H9 (cell line): ENCODE measurements around the gene KCTD1. TPM values are rescaled to one million over a fixed set of nuclear protein-coding genes. Genes with fewer than 3 reads are reported as not detected.

ENCODE experiments used
- DNase-seq: peaks from one replicate; pipeline ENCODE4 v3.0.0-alpha.2; 2017
- H2AFZ ChIP-seq: one replicate; pipeline ENCODE4 v1.6.1; 2013; ENCODE audit warnings: mild to moderate bottlenecking, low read length, control low read depth, moderate library complexity
- H2AK5ac ChIP-seq: 2 replicates; pipeline ENCODE4 v1.6.1; 2013; ENCODE audit warnings: low read length, control low read depth, mixed read lengths; ENCODE audit not compliant: insufficient read length
- H2BK120ac ChIP-seq: one replicate; pipeline ENCODE4 v1.6.1; 2013; ENCODE audit warnings: low read depth, mild to moderate bottlenecking, low read length, control low read depth, inconsistent platforms; ENCODE audit not compliant: poor library complexity, severe bottlenecking
- H2BK12ac ChIP-seq: 2 replicates; pipeline ENCODE4 v1.6.1; 2013; ENCODE audit warnings: low read length, control low read depth, mixed read lengths, low read depth; ENCODE audit not compliant: insufficient read length
- H2BK15ac ChIP-seq: 2 replicates; pipeline ENCODE4 v1.6.1; 2013; ENCODE audit warnings: low read depth, low read length, control low read depth
- H2BK20ac ChIP-seq: one replicate; pipeline ENCODE4 v1.6.1; 2013; ENCODE audit warnings: low read depth, mild to moderate bottlenecking, low read length, control low read depth, inconsistent platforms; ENCODE audit not compliant: poor library complexity, severe bottlenecking
- H2BK5ac ChIP-seq: 2 replicates; pipeline ENCODE4 v1.6.1; 2013; ENCODE audit warnings: low read length, control low read depth, mixed read lengths; ENCODE audit not compliant: insufficient read length
- H3K14ac ChIP-seq: 2 replicates; pipeline ENCODE4 v1.6.1; 2013; ENCODE audit warnings: low read length, control low read depth; ENCODE audit not compliant: insufficient read depth
- H3K18ac ChIP-seq: 2 replicates; pipeline ENCODE4 v1.6.1; 2013; ENCODE audit warnings: low read depth, mild to moderate bottlenecking, mixed read lengths, low read length, control low read depth; ENCODE audit not compliant: insufficient read length
- H3K23ac ChIP-seq: 2 replicates; pipeline ENCODE4 v1.6.1; 2013; ENCODE audit warnings: low read length, control low read depth, mixed read lengths, low read depth; ENCODE audit not compliant: insufficient read length
- H3K23me2 ChIP-seq: 2 replicates; pipeline ENCODE4 v1.6.1; 2013; ENCODE audit warnings: low read depth, mild to moderate bottlenecking, mixed read lengths, low read length, control low read depth; ENCODE audit not compliant: insufficient read length, poor library complexity, severe bottlenecking
- H3K27ac ChIP-seq: 2 replicates; pipeline ENCODE4 v1.5.1; 2013; ENCODE audit warnings: low read length, control low read depth, mixed read lengths, low read depth; ENCODE audit not compliant: insufficient read length
- H3K27me3 ChIP-seq: 2 replicates; pipeline ENCODE4 v1.6.1; 2013; ENCODE audit warnings: low read length, control low read depth, inconsistent platforms; ENCODE audit not compliant: insufficient read depth
- H3K4ac ChIP-seq: 2 replicates; pipeline ENCODE4 v1.6.1; 2013; ENCODE audit warnings: low read depth, mild to moderate bottlenecking, control low read depth, inconsistent platforms, low read length, moderate library complexity
- H3K4me1 ChIP-seq: 2 replicates; pipeline ENCODE4 v1.6.1; 2013; ENCODE audit warnings: low read length, control low read depth, inconsistent platforms; ENCODE audit not compliant: insufficient read depth
- H3K4me2 ChIP-seq: 2 replicates; pipeline ENCODE4 v1.6.1; 2013; ENCODE audit warnings: low read length, control low read depth, mixed read lengths; ENCODE audit not compliant: insufficient read length, insufficient read depth
- H3K56ac ChIP-seq: 2 replicates; pipeline ENCODE4 v1.6.1; 2013; ENCODE audit warnings: low read depth, mild to moderate bottlenecking, mixed read lengths, low read length, control low read depth; ENCODE audit not compliant: insufficient read length
- H3K79me1 ChIP-seq: 2 replicates; pipeline ENCODE4 v1.6.1; 2013; ENCODE audit warnings: low read depth, mild to moderate bottlenecking, moderate library complexity, low read length, control low read depth, inconsistent platforms; ENCODE audit not compliant: insufficient read depth, poor library complexity, severe bottlenecking
- H3K79me2 ChIP-seq: 2 replicates; pipeline ENCODE4 v1.6.1; 2013; ENCODE audit warnings: low read length, control low read depth, inconsistent platforms; ENCODE audit not compliant: insufficient read depth
- H3K9ac ChIP-seq: 2 replicates; pipeline ENCODE4 v1.6.1; 2013; ENCODE audit warnings: low read length, control low read depth, mixed read lengths; ENCODE audit not compliant: insufficient read length; ENCODE audit errors: extremely low read depth
- H3K9me3 ChIP-seq: one replicate; pipeline ENCODE4 v1.6.1; 2013; ENCODE audit warnings: low read depth, low read length, inconsistent platforms; ENCODE audit not compliant: control insufficient read depth
- H3T11ph ChIP-seq: one replicate; pipeline ENCODE4 v1.6.1; 2013; ENCODE audit warnings: mild to moderate bottlenecking, low read length, control low read depth, inconsistent platforms
- H4K20me1 ChIP-seq: one replicate; pipeline ENCODE4 v1.6.1; 2013; ENCODE audit not compliant: control insufficient read depth, insufficient read length, insufficient read depth
- H4K5ac ChIP-seq: 2 replicates; pipeline ENCODE4 v1.6.1; 2013; ENCODE audit warnings: low read depth, mild to moderate bottlenecking, mixed read lengths, low read length, control low read depth; ENCODE audit not compliant: insufficient read length
- H4K8ac ChIP-seq: replicated peaks from 2 replicates; pipeline ENCODE4 v1.6.1; 2013; ENCODE audit warnings: low read length, control low read depth, mixed read lengths, low read depth; ENCODE audit not compliant: insufficient read length
- H4K91ac ChIP-seq: 2 replicates; pipeline ENCODE4 v1.6.1; 2013; ENCODE audit warnings: low read depth, mild to moderate bottlenecking, moderate library complexity, mixed read lengths, low read length, control low read depth; ENCODE audit not compliant: insufficient read length
- H3K27ac Mint-ChIP-seq, 3 experiments: 2 replicates in 2 of 3; 3 replicates in 1 of 3; pipeline ENCODE4 v1.8.0; 2020 to 2021; ENCODE audit warnings: mixed read lengths in 3 of 3, mild to moderate bottlenecking in 1 of 3, moderate library complexity in 1 of 3
- H3K27me3 Mint-ChIP-seq: 2 replicates; pipeline ENCODE4 v1.8.0; 2021; ENCODE audit warnings: low read depth, mild to moderate bottlenecking, moderate library complexity, mixed read lengths
- H3K36me3 Mint-ChIP-seq, 3 experiments: 2 replicates in 2 of 3; 3 replicates in 1 of 3; pipeline ENCODE4 v1.8.0; 2020 to 2021; ENCODE audit warnings: low read depth in 3 of 3, mixed read lengths in 3 of 3; ENCODE audit not compliant: insufficient read depth in 1 of 3
- H3K4me1 Mint-ChIP-seq, 2 experiments: 2 replicates each; pipeline ENCODE4 v1.8.0; 2020; ENCODE audit warnings: mixed read lengths in 2 of 2
- H3K4me3 Mint-ChIP-seq, 2 experiments: 2 replicates in 1 of 2; 3 replicates in 1 of 2; pipeline ENCODE4 v1.8.0; 2020 to 2021; ENCODE audit warnings: mild to moderate bottlenecking in 2 of 2, mixed read lengths in 2 of 2, moderate library complexity in 1 of 2
- H3K9me3 Mint-ChIP-seq, 2 experiments: 2 replicates in 1 of 2; 3 replicates in 1 of 2; pipeline ENCODE4 v1.8.0; 2020; ENCODE audit warnings: mild to moderate bottlenecking in 2 of 2, mixed read lengths in 2 of 2, moderate library complexity in 1 of 2
- CTCF ChIP-seq: fragments of 200-600 bp; sonication (generic); conservative IDR thresholded peaks from 3 replicates; pipeline ENCODE4 v1.8.0; 2021; ENCODE audit warnings: antibody characterized with exemption, mild to moderate bottlenecking
- WGBS: extraction: QIAGEN DNeasy Blood & Tissue Kit; methylation state at CpG from one replicate; pipeline ENCODE4 v1.1.7; 2013; ENCODE audit warnings: missing lambda C conversion rate, low lambda C conversion rate, mixed read lengths; ENCODE audit not compliant: insufficient read length; ENCODE audit errors: extremely low coverage; 5-methylcytosine and 5-hydroxymethylcytosine counted together
- total RNA-seq: library from RNA; stranded (reverse); gene quantifications from 2 replicates; pipeline ENCODE4 v1.2.1, GENCODE V29; 2021

The KCTD1 gene
- total RNA-seq, 1 experiment from 2014 or later: 10.8 TPM

GRCh38 chr18:26536664-26537063 is 11.7 kb downstream of the KCTD1 start:
- Mint-ChIP-seq H3K27me3 (no peaks in the 10 kb centered on the region), H3K27ac (no peak overlapping the region), H3K4me1 (peaks cover 31 to 38% of the 10 kb centered on the region in 2 experiments)

More at GRCh38 chr18:26536664-26537063, 11.7 kb downstream of the KCTD1 start:
- no peak for DNase-seq
- Histone ChIP-seq H4K8ac (no peak overlapping the region), H3K56ac (no peak overlapping the region), H4K5ac (no peak overlapping the region), H2BK20ac (no peak overlapping the region), H3K4me1 (peaks cover 3% of the 10 kb centered on the region; the same call in 1 of the 2 replicates), H2BK15ac (no peak overlapping the region), H4K91ac (no peak overlapping the region), H3K9ac (no peak overlapping the region), H3K14ac (no peak overlapping the region), H3T11ph (no peak overlapping the region), H2AK5ac (no peak overlapping the region), H3K9me3 (no peaks in the 10 kb centered on the region), H3K79me2 (no peaks in the 10 kb centered on the region), H3K4ac (no peak overlapping the region), H3K27ac (no peak overlapping the region), H3K4me2 (no peak overlapping the region), H3K23me2 (no peaks in the 10 kb centered on the region), H2BK120ac (no peak overlapping the region), H2BK12ac (no peak overlapping the region), H3K18ac (no peak overlapping the region), H3K23ac (no peak overlapping the region), H3K27me3 (no peaks in the 10 kb centered on the region), H4K20me1 (no peaks in the 10 kb centered on the region), H2BK5ac (no peak overlapping the region), H3K79me1 (no peaks in the 10 kb centered on the region), H2AFZ (no peak overlapping the region)
- WGBS: no CpG with 5 or more reads among the region's 4 CpGs
- Mint-ChIP-seq H3K36me3 (no peaks in the 10 kb centered on the region), H3K4me3 (no peak overlapping the region), H3K9me3 (no peaks in the 10 kb centered on the region)
- TF ChIP-seq CTCF: no peak
